ENCODE results near the gene CLTA.

DNA sequence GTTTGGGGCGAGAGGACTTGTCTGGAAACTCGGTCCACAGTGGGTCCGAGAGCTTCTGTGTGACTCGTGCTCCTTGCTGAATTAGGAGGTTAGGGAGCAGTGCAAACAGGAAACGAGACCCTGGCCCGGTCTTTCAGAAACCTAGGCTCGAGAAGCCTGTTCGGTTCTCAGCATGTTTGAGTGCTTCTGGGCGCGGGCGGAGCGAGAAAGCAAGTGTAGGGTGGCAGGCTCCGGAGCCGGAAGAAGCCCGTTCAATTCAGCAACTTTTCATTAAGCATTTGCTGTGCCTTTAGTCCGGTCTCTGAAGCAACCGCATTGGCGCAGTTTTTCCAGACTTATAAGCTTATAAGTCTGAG lies 547 bp downstream of the CLTA start:
- TF ChIP-seq POLR2A (IDR thresholded peaks at IDR 0.05), result no peak
- TF ChIP-seq, protein P1, sequence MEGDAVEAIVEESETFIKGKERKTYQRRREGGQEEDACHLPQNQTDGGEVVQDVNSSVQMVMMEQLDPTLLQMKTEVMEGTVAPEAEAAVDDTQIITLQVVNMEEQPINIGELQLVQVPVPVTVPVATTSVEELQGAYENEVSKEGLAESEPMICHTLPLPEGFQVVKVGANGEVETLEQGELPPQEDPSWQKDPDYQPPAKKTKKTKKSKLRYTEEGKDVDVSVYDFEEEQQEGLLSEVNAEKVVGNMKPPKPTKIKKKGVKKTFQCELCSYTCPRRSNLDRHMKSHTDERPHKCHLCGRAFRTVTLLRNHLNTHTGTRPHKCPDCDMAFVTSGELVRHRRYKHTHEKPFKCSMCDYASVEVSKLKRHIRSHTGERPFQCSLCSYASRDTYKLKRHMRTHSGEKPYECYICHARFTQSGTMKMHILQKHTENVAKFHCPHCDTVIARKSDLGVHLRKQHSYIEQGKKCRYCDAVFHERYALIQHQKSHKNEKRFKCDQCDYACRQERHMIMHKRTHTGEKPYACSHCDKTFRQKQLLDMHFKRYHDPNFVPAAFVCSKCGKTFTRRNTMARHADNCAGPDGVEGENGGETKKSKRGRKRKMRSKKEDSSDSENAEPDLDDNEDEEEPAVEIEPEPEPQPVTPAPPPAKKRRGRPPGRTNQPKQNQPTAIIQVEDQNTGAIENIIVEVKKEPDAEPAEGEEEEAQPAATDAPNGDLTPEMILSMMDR (IDR thresholded peaks at IDR 0.05 in 4 of 5, conservative IDR thresholded peaks at IDR 0.05 in 1 of 5), result no peak
